Transverse colon (tissue), 3 donors: ENCODE results near the gene SLC6A1.

Experiments
- CTCF ChIP-seq, 5 experiments: fragments of 200-600 bp in 3 of 5; fragments of 450-650 bp in 2 of 5; sonication (generic) in 3 of 5; IDR thresholded peaks; 1 replicate in 2 of 5; 2 replicates in 3 of 5; pipeline ENCODE4 v1.5.1; 2016 to 2017; ENCODE audit warnings: antibody characterized with exemption in 5 of 5, inconsistent platforms in 3 of 5, mild to moderate bottlenecking in 2 of 5, moderate library complexity in 1 of 5
- POLR2A ChIP-seq: fragments of 450-650 bp; IDR thresholded peaks from one replicate; pipeline ENCODE4 v1.6.1; 2016; ENCODE audit warnings: antibody characterized with exemption, mild to moderate bottlenecking, moderate library complexity

- TF ChIP-seq CTCF (IDR thresholded peaks at IDR 0.05), result no peak
- TF ChIP-seq POLR2A, result no peak
Observed at GRCh38 chr3:11034309-11034985, 41.9 kb downstream of the SLC6A1 start.
